Spleen (tissue), 7 donors: ENCODE data around the gene PLCG2.

Experiments used
- CTCF ChIP-seq, 11 experiments: fragments of 200-600 bp in 7 of 11; fragments of 450-650 bp in 4 of 11; sonication (generic) in 4 of 11; IDR thresholded peaks in 8 of 11; conservative IDR thresholded peaks in 3 of 11; 1 replicate in 7 of 11; 2 replicates in 4 of 11; pipeline versions ENCODE4 v1.4.0 to v1.8.0; 2016 to 2021; ENCODE audit warnings: antibody characterized with exemption in 11 of 11, inconsistent platforms in 4 of 11, mild to moderate bottlenecking in 1 of 11
- POLR2A ChIP-seq, 3 donors: fragments of 450-650 bp; IDR thresholded peaks; one replicate each; pipeline ENCODE4 v1.5.1; 2017; ENCODE audit warnings: antibody characterized with exemption in 3 of 3, mild to moderate bottlenecking in 1 of 3
- donor health status: DM: no; HTN: no; CAD: no; lungs with moderate emphysema.
- donor health status: DM: no; HTN: no; CAD: no.
- donor health status: DM: no; HTN: no; CAD: no.

- no peak for TF ChIP-seq CTCF (IDR thresholded peaks at IDR 0.05 in 8 of 11, conservative IDR thresholded peaks at IDR 0.05 in 3 of 11)
- TF ChIP-seq POLR2A (IDR thresholded peaks at IDR 0.05) = no peak
Observed at GRCh38 chr16:81868057-81868748, 89.1 kb downstream of the PLCG2 start.
